BLaER1 treated with 17β-estradiol and CSF1 and Interleukin-3, amounts not matched to agents 10 nM and 100 nM (cell line): ENCODE measurements around the gene SIGLEC5.
"Not testable (repeated sequence)": the region's sequence is repeated elsewhere in the genome, so short reads cannot be mapped to it uniquely, and the experiment has no call there.

Source experiments
- H3K27ac ChIP-seq, 11 experiments: shearing (Covaris generic); formaldehyde crosslinking; 2 replicates each; pipeline ENCODE4 v1.8.1; 2022
- H3K27me3 ChIP-seq, 11 experiments: shearing (Covaris generic); formaldehyde crosslinking; 2 replicates each; pipeline ENCODE4 v1.8.1; 2022
- H3K36me3 ChIP-seq, 11 experiments: shearing (Covaris generic); formaldehyde crosslinking; 2 replicates each; pipeline ENCODE4 v1.8.1; 2022
- H3K4me1 ChIP-seq, 10 experiments: shearing (Covaris generic); formaldehyde crosslinking; 2 replicates each; pipeline ENCODE4 v1.8.1; 2022
- H3K4me2 ChIP-seq, 11 experiments: shearing (Covaris generic); formaldehyde crosslinking; 2 replicates each; pipeline ENCODE4 v1.8.1; 2022
- H3K4me3 ChIP-seq, 10 experiments: shearing (Covaris generic); formaldehyde crosslinking; 2 replicates each; pipeline ENCODE4 v1.8.1; 2022
- H3K9ac ChIP-seq, 11 experiments: shearing (Covaris generic); formaldehyde crosslinking; 2 replicates each; pipeline ENCODE4 v1.8.1; 2022
- H3K9me3 ChIP-seq, 11 experiments: shearing (Covaris generic); formaldehyde crosslinking; replicated peaks in 1 of 11; 2 replicates each; pipeline ENCODE4 v1.8.1; 2022
- H4K20me1 ChIP-seq, 11 experiments: shearing (Covaris generic); formaldehyde crosslinking; 2 replicates each; pipeline ENCODE4 v1.8.1; 2022
- Cebpa-rat ChIP-seq, 11 experiments: shearing (Covaris generic); IDR thresholded peaks; 2 replicates each; pipeline ENCODE4 v1.8.1; 2022

Gene SIGLEC5

DNA sequence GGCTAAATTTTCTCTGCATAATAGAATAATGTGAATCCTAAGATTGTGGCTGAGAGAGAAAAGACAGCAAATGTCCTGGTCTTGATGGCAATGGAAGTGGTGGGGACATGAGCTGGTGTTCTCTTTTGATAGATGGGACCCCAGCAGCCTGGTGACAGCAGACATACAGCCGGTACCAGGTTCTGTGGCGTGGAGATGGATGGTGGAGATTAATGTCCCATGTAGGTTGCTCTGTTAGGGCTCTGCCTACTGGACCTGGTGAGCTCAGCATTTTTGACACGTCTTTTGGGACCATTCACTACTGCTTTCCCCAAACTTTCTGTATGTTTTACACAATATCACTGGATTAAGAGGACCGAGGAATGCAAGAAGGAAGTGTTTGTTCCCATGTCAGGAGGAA lies 24.6 kb upstream of the SIGLEC5 start:
- no peaks in the 10 kb centered on the region for H3K27me3 ChIP-seq
- no peak for TF ChIP-seq Cebpa-rat (IDR thresholded peaks at IDR 0.05)
- H3K36me3 ChIP-seq, result no peaks in the 10 kb centered on the region
- no peak overlapping the region for H3K27ac ChIP-seq
- H3K4me1 ChIP-seq, result peaks cover 4 to 57% (median 22%) of the 10 kb centered on the region in 10 experiments; a peak in 16 of 20 replicates
- no peaks in the 10 kb centered on the region for H3K9me3 ChIP-seq
- H4K20me1 ChIP-seq, result 0 out of 22 replicates have a peak, but pooled peaks cover 0 to 4% (median 0%) of the 10 kb centered on the region in 11 experiments
- H3K9ac ChIP-seq, result no peak overlapping the region
- peak overlapping the region in 4 of 11 experiments; percentile 16 to 35 (median 18); a peak in 5 of 22 replicates for H3K4me2 ChIP-seq
- no peak overlapping the region for H3K4me3 ChIP-seq

DNA sequence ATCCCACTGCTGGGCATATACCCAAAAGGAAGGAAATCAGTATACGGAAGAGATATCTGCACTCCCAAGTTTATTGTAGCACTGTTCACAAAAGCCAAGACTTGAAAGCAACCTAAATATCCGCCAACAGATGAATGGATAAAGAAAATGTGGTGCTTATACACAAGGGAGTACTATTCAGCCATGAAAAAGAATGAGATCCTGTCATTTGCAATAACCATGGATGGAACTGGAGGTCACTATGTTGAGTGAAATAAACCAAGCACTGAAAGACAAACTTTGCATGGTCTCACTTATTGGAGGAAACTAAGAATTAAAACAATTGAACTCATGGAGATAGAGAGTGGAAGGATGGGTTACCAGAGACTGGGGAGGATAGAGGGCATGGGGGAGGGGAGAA lies 23.0 kb upstream of the SIGLEC5 start:
- Histone ChIP-seq H3K9ac (no peak overlapping the region), H3K27me3 (no peaks in the 10 kb centered on the region), H3K4me2 (no peak overlapping the region), H4K20me1 (0 out of 22 replicates have a peak, but pooled peaks cover 0 to 4% (median 0%) of the 10 kb centered on the region in 11 experiments), H3K4me3 (no peak overlapping the region), H3K9me3 (no peaks in the 10 kb centered on the region), H3K36me3 (no peaks in the 10 kb centered on the region), H3K4me1 (peaks cover 4 to 56% (median 19%) of the 10 kb centered on the region in 10 experiments; a peak in 16 of 20 replicates), H3K27ac (no peak overlapping the region)
- TF ChIP-seq Cebpa-rat (IDR thresholded peaks at IDR 0.05), result no peak

DNA sequence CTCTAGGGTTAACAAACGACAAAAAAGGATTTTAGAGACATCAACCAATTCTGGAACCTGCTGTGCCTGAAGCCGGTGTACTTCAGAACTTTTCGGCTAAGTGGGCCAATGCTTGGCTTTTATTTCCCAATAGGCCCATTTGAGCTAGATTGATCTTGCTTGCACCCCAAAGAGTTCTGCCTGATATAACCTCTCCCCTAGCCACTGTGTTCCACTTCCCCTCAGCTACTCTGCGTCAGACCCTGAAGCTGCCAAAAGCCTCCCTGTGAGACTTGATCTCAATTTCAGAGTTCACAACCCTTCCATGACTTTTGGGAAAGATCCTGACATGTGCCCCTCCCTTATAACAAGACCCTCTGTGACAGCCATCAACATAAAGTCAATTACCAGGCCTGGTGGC lies 22.1 kb upstream of the SIGLEC5 start:
- Histone ChIP-seq H3K4me1 (peaks cover 4 to 51% (median 20%) of the 10 kb centered on the region in 10 experiments; a peak in 16 of 20 replicates), H3K4me2 (peak overlapping the region in 5 of 11 experiments; percentile 53 to 71 (median 59); a peak in 9 of 22 replicates), H4K20me1 (0 out of 22 replicates have a peak, but pooled peaks cover 0 to 4% (median 0%) of the 10 kb centered on the region in 11 experiments), H3K9ac (no peak overlapping the region), H3K27ac (peak overlapping the region in 5 of 11 experiments; percentile 3 to 69 (median 45); a peak in 5 of 22 replicates), H3K36me3 (no peaks in the 10 kb centered on the region), H3K27me3 (no peaks in the 10 kb centered on the region), H3K4me3 (no peak overlapping the region), H3K9me3 (no peaks in the 10 kb centered on the region)
- no peak for TF ChIP-seq Cebpa-rat (IDR thresholded peaks at IDR 0.05)

DNA sequence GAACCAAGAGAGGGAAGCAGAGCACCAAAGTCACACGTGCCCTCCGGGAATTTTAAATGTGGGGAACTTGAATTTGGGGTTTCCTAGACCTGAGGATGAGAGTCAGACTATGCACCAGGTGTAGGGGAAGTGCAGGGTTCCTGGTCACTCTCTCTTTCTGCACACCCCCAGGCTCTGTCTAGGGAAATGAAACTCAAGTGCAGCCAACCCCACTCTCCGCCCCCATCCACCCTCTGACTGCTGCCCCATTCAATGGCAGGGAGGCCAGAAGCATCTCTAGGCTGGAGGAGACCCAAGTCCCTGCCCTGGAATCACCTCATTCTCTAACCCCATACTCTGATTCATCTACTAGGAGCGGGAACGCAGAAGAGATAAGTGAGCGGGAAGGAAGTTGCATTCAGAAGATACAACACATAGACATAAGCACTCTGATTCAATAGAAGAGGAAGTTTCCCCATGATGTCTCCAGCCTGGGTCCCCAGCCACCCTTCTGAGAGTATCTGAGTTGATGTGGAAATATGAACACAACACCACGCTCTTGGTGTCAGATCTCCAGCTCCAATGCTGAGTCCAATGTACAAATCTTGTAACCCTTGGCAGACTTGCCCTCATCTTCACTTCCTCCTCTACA lies 21.1 kb upstream of the SIGLEC5 start:
- no peak overlapping the region for H3K4me3 ChIP-seq
- H3K9me3 ChIP-seq, result no peaks in the 10 kb centered on the region
- H3K9ac ChIP-seq, result 0 out of 22 replicates have a peak overlapping the region, but pooled peaks of 1 of the 11 experiments have one; percentile 21
- H3K4me2 ChIP-seq, result peak overlapping the region in 7 of 11 experiments; percentile 18 to 71 (median 54); a peak in 12 of 22 replicates
- peak overlapping the region in 5 of 11 experiments; percentile 3 to 69 (median 45); a peak in 8 of 22 replicates for H3K27ac ChIP-seq
- no peak for TF ChIP-seq Cebpa-rat (IDR thresholded peaks at IDR 0.05)
- H3K27me3 ChIP-seq, result no peaks in the 10 kb centered on the region
- H4K20me1 ChIP-seq, result 0 out of 22 replicates have a peak, but pooled peaks cover 0 to 4% (median 0%) of the 10 kb centered on the region in 11 experiments
- peaks cover 0 to 52% (median 21%) of the 10 kb centered on the region in 10 experiments; a peak in 12 of 20 replicates for H3K4me1 ChIP-seq
- no peaks in the 10 kb centered on the region for H3K36me3 ChIP-seq

DNA sequence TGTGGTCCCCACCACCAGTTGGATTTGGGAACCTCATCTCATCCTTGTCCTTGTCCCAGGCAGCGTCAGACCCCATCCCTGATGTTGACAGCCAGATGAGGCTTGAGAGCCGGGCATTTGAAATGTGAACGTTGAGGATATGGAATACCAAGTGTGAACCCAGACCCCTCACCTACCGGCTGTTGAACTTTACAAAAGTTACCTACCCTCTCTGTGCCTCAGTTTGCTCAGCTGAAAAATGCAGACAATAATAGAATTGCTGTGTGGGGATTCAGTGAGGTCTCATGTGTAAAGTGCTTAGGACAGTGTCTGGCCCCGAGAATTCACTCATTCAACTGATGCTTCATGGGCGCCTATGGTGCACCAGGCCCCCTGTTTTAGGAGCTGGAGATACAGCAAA lies 17.1 kb upstream of the SIGLEC5 start:
- 0 out of 22 replicates have a peak, but pooled peaks cover 0 to 4% (median 0%) of the 10 kb centered on the region in 11 experiments for H4K20me1 ChIP-seq
- H3K4me3 ChIP-seq, result 0 out of 20 replicates have a peak overlapping the region, but pooled peaks of 1 of the 10 experiments have one; percentile 12
- TF ChIP-seq Cebpa-rat (IDR thresholded peaks at IDR 0.05), result no peak
- H3K9me3 ChIP-seq, result no peaks in the 10 kb centered on the region
- no peak overlapping the region for H3K9ac ChIP-seq
- no peaks in the 10 kb centered on the region for H3K36me3 ChIP-seq
- H3K4me1 ChIP-seq, result peaks cover 0 to 42% (median 17%) of the 10 kb centered on the region in 10 experiments; a peak in 12 of 20 replicates
- H3K4me2 ChIP-seq, result peak overlapping the region in 6 of 11 experiments; percentile 28 to 93 (median 77); a peak in 11 of 22 replicates
- no peaks in the 10 kb centered on the region for H3K27me3 ChIP-seq
- H3K27ac ChIP-seq, result peak overlapping the region in 6 of 11 experiments; percentile 22 to 59 (median 40); a peak in 8 of 22 replicates

DNA sequence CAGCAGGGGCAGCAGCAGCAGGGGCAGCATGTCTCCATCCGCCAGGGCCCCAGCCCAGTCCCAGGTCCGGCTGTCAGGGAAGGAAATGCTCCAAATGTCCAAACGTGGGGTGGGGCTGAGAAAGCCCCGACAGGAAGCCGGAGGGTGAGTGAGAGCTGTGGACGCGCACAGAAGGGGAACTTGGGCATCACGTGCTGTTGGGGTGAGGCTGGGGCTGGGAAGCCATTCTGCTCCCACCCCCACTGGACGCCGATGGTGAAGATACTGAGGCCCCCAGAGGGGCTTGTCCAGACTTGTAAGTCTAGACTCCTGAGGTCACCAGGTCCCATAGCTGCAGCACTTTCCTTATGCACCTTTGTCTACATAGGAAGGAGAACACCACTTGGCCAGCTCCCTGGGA lies 16.5 kb upstream of the SIGLEC5 start, which contains the start of gene SIGLEC14:
Gene SIGLEC14 (minus strand): TSS at position 96 of the 400 bp plus-strand sequence. CDS start 66 bp downstream, at position 30.
- not testable (repeated sequence) for H3K36me3 ChIP-seq, H3K9me3 ChIP-seq, H3K27me3 ChIP-seq, H3K9ac ChIP-seq, H4K20me1 ChIP-seq
- H3K4me3 ChIP-seq, result 0 out of 20 replicates have a peak within 1 kb of the TSS, but pooled peaks of 1 of the 10 experiments have one; percentile 12
- peak within 1 kb of the TSS in 6 of 11 experiments; percentile 22 to 59 (median 40); a peak in 9 of 22 replicates for H3K27ac ChIP-seq
- peak within 1 kb of the TSS in 6 of 11 experiments; percentile 28 to 93 (median 77); a peak in 12 of 22 replicates for H3K4me2 ChIP-seq
- peaks cover 0 to 36% (median 13%) of the 10 kb centered on the region in 10 experiments; a peak in 12 of 20 replicates for H3K4me1 ChIP-seq

DNA sequence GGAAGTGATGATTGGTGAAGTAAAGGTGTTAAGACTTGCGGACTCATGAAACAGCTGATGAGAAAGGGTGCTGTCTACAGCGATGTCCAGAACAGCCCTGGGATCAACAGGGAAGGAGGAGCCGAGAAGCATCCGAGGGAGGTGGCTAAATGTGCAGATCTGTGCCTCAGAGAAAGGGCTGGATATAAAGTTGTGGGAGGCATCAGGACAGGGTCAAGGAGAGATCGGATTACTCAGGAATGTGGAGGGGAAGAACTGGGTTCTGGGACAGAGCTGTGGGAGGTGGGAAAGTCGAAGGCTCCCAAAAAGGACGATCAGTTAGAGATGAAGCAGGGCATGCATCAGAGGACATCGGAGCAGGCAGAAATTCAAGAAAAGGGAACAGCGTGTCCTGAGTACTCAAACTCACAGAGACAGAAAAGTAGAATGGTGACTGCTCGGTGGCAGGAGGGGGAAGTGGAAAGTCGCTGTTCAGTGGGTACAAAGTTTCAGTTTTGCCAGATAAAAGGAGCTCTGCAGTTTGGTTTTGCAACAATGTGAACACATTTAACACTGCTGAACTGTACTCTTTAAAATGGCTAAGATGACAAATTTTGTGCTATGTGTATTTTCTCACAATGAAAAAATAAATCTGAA lies 14.6 kb upstream of the SIGLEC5 start:
- Histone ChIP-seq H3K4me3 (no peak overlapping the region), H3K4me1 (peaks cover 0 to 19% (median 6%) of the 10 kb centered on the region in 10 experiments; a peak in 10 of 20 replicates), H3K9me3 (no peaks in the 10 kb centered on the region), H3K4me2 (no peak overlapping the region), H3K36me3 (no peaks in the 10 kb centered on the region), H3K27ac (no peak overlapping the region), H4K20me1 (no peaks in the 10 kb centered on the region), H3K27me3 (no peaks in the 10 kb centered on the region), H3K9ac (no peak overlapping the region)
- no peak for TF ChIP-seq Cebpa-rat (IDR thresholded peaks at IDR 0.05)

DNA sequence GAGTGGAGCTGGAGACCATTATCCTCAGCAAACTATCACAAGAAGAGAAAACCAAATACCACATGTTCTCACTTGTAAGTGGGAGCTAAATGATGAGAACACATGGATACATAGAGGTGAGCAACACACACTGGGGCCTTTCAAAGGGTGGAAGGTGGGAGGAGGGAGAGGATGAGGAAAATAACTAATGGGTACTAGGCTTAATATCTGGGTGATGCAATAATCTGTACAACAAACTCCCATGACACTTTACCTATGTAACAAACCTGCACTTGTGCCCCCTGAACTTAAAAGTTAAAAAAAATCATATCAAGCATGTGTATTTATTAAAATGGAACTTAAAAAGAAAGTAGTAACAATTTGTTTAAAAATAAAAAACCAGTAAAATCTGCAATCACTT lies 11.4 kb upstream of the SIGLEC5 start:
- H3K27me3 ChIP-seq, result no peaks in the 10 kb centered on the region
- H3K9ac ChIP-seq, result no peak overlapping the region
- TF ChIP-seq Cebpa-rat (IDR thresholded peaks at IDR 0.05), result no peak
- no peak overlapping the region for H3K4me2 ChIP-seq
- H3K4me1 ChIP-seq, result peaks cover 0 to under 1% (median 0%) of the 10 kb centered on the region in 10 experiments; a peak in 2 of 20 replicates
- H3K9me3 ChIP-seq, result no peaks in the 10 kb centered on the region
- no peaks in the 10 kb centered on the region for H4K20me1 ChIP-seq
- H3K27ac ChIP-seq, result no peak overlapping the region
- H3K36me3 ChIP-seq, result no peaks in the 10 kb centered on the region
- H3K4me3 ChIP-seq, result no peak overlapping the region

DNA sequence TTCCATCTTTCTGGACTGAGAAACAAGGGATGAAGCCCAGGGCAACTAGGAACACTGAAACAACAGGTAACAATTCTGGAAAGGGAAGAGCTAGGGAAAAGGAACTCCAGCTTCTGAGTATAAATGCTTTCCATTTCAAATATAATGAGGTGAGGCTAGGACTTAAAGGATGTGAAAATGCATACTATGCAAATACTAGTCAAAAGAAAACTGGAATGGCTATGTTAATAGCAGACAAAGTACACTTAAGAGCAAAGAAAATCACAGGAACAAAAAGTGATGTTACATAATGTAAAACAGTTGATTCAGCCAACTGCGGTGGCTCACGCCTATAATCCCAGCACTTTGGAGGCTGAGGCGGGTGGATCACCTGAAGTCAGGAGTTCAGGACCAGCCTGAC lies 10.2 kb upstream of the SIGLEC5 start:
- H3K36me3 ChIP-seq, result no peaks in the 10 kb centered on the region
- no peaks in the 10 kb centered on the region for H3K4me1 ChIP-seq
- no peaks in the 10 kb centered on the region for H3K9me3 ChIP-seq
- no peak overlapping the region for H3K27ac ChIP-seq
- no peaks in the 10 kb centered on the region for H3K27me3 ChIP-seq
- no peak overlapping the region for H3K9ac ChIP-seq
- no peak for TF ChIP-seq Cebpa-rat (IDR thresholded peaks at IDR 0.05)
- no peak overlapping the region for H3K4me2 ChIP-seq
- no peak overlapping the region for H3K4me3 ChIP-seq
- no peaks in the 10 kb centered on the region for H4K20me1 ChIP-seq
